HEK293 (cell line): ENCODE results near the gene HMCN2.
"Not testable (repeated sequence)": the region's sequence is repeated elsewhere in the genome, so short reads cannot be mapped to it uniquely, and the experiment has no call there.

Source experiments
- CTCF ChIA-PET: fragments of 350-600 bp; formaldehyde crosslinking; extraction: SDS; loops from one replicate; lab custom pipeline; 2021; ENCODE audit warnings: antibody characterized with exemption; lab: Yijun Ruan, JAX
- POLR2A ChIA-PET: fragments of 300-600 bp; formaldehyde crosslinking; extraction: SDS; loops from one replicate; lab custom pipeline; 2020; ENCODE audit warnings: antibody characterized with exemption, inconsistent platforms; lab: Yijun Ruan, JAX
- H3K27ac ChIP-seq: fragments of 200-500 bp; sonication (Bioruptor generic); 2 replicates; pipeline ENCODE4 v1.5.1; 2014; ENCODE audit warnings: low read depth, low read length, control low read depth, inconsistent platforms; ENCODE audit errors: extremely low read depth
- H3K36me3 ChIP-seq, 2 experiments: fragments of 200-500 bp in 1 of 2; sonication (Bioruptor generic) in 1 of 2; 1 replicate in 1 of 2; 2 replicates in 1 of 2; pipeline ENCODE4 v1.5.1; 2014 to 2017; ENCODE audit warnings: inconsistent platforms in 2 of 2, low read length in 2 of 2; ENCODE audit not compliant: control insufficient read depth in 2 of 2, insufficient read depth in 1 of 2
- H3K4me1 ChIP-seq: fragments of 200-500 bp; sonication (Bioruptor generic); 2 replicates; pipeline ENCODE4 v1.5.1; 2014; ENCODE audit warnings: mild to moderate bottlenecking, low read length, inconsistent platforms; ENCODE audit not compliant: control insufficient read depth, insufficient read depth
- H3K4me3 ChIP-seq: 2 replicates; pipeline ENCODE4 v1.5.1; 2011; ENCODE audit warnings: low read depth, mild to moderate bottlenecking, control low read depth, low read length, moderate library complexity
- H3K9me3 ChIP-seq: fragments of 200-500 bp; sonication (Bioruptor generic); 2 replicates; pipeline ENCODE4 v1.5.1; 2014; ENCODE audit warnings: low read depth, low read length, inconsistent platforms; ENCODE audit not compliant: control insufficient read depth, insufficient read depth
- EGR2 ChIP-seq: fragments of 450-650 bp; formaldehyde crosslinking; IDR thresholded peaks from 2 replicates; pipeline ENCODE4 v1.5.1; 2016; ENCODE audit warnings: low read depth, missing biosample characterization, missing genetic modification characterization
- GLIS2 ChIP-seq: fragments of 450-650 bp; formaldehyde crosslinking; IDR thresholded peaks from 2 replicates; pipeline ENCODE4 v1.5.1; 2016; ENCODE audit warnings: missing biosample characterization, missing genetic modification characterization
- KLF10 ChIP-seq: fragments of 450-650 bp; IDR thresholded peaks from 2 replicates; pipeline ENCODE4 v1.5.1; 2018; ENCODE audit warnings: missing biosample characterization, mild to moderate bottlenecking, missing genetic modification characterization
- KLF17 ChIP-seq: fragments of 450-650 bp; formaldehyde crosslinking; IDR thresholded peaks from 2 replicates; pipeline ENCODE4 v1.5.1; 2016; ENCODE audit warnings: missing biosample characterization, missing genetic modification characterization
- KLF8 ChIP-seq: fragments of 450-650 bp; formaldehyde crosslinking; IDR thresholded peaks from 2 replicates; pipeline ENCODE4 v1.5.1; 2016; ENCODE audit warnings: missing biosample characterization, missing genetic modification characterization
- SCRT1 ChIP-seq: fragments of 450-650 bp; formaldehyde crosslinking; IDR thresholded peaks from 2 replicates; pipeline ENCODE4 v1.5.1; 2016; ENCODE audit warnings: missing biosample characterization, missing genetic modification characterization, borderline replicate concordance
- SCRT2 ChIP-seq: fragments of 450-650 bp; formaldehyde crosslinking; IDR thresholded peaks from 2 replicates; pipeline ENCODE4 v1.5.1; 2016; ENCODE audit warnings: missing biosample characterization, missing genetic modification characterization
- ZBTB6 ChIP-seq: fragments of 450-650 bp; formaldehyde crosslinking; IDR thresholded peaks from 2 replicates; pipeline ENCODE4 v1.5.1; 2017; ENCODE audit warnings: missing biosample characterization, missing genetic modification characterization
- ZFHX2 ChIP-seq: fragments of 450-650 bp; formaldehyde crosslinking; conservative IDR thresholded peaks from 2 replicates; pipeline ENCODE4 v1.5.1; 2016; ENCODE audit warnings: missing biosample characterization, missing genetic modification characterization
- ZNF112 ChIP-seq: fragments of 450-650 bp; formaldehyde crosslinking; IDR thresholded peaks from 2 replicates; pipeline ENCODE4 v1.5.0; 2017; ENCODE audit warnings: missing biosample characterization, missing genetic modification characterization
- ZNF121 ChIP-seq: fragments of 450-650 bp; formaldehyde crosslinking; IDR thresholded peaks from 2 replicates; pipeline ENCODE4 v1.5.1; 2016; ENCODE audit warnings: missing biosample characterization, missing genetic modification characterization
- ZNF239 ChIP-seq: fragments of 450-650 bp; formaldehyde crosslinking; IDR thresholded peaks from 2 replicates; pipeline ENCODE4 v1.5.1; 2016; ENCODE audit warnings: missing biosample characterization, missing genetic modification characterization
- ZNF26 ChIP-seq: fragments of 450-650 bp; formaldehyde crosslinking; IDR thresholded peaks from 2 replicates; pipeline ENCODE4 v1.5.1; 2016; ENCODE audit warnings: missing biosample characterization, missing genetic modification characterization
- ZNF274 ChIP-seq, 2 experiments: fragments of 200-500 bp in 1 of 2; fragments of 450-650 bp in 1 of 2; sonication (Bioruptor generic) in 1 of 2; formaldehyde crosslinking in 1 of 2; IDR thresholded peaks; 2 replicates each; pipeline versions ENCODE4 v1.5.1 to v1.6.1; 2014 to 2016; ENCODE audit warnings: borderline replicate concordance in 1 of 2, inconsistent platforms in 1 of 2, low read length in 1 of 2, missing biosample characterization in 1 of 2, missing genetic modification characterization in 1 of 2

HMCN2 gene

GRCh38 chr9:130337318-130337717, 71.8 kb downstream of the HMCN2 start:
- ChIA-PET POLR2A (no interaction called here), CTCF (interaction anchor here (0.6 to 3.0 kb wide), 6 partner anchors 10 to 1038 kb away, joined by 3 to 15 read pairs (median 5); no protein-coding TSS in a partner anchor)
- Histone ChIP-seq H3K4me1 (no peaks in the 10 kb centered on the region), H3K9me3 (no peaks in the 10 kb centered on the region), H3K36me3 (no peaks in the 10 kb centered on the region), H3K27ac (no peak overlapping the region), H3K4me3 (no peak overlapping the region)
- TF ChIP-seq SCRT2 (tag by site-specific recombination) (peak; percentile 82), KLF10 (tag by site-specific recombination) (no peak), SCRT1 (peak; percentile 51; the same call in 1 of the 2 replicates)

- no peaks in the 10 kb centered on the region for H3K4me1 ChIP-seq
- ChIA-PET POLR2A (no interaction called here), CTCF (interaction anchor here (0.9 to 3.0 kb wide), 3 partner anchors 11 to 102 kb away, joined by 4 to 15 read pairs (median 7); no protein-coding TSS in a partner anchor)
These were observed 72.3 kb downstream of the HMCN2 start for GRCh38 chr9:130337784-130338380.

GRCh38 chr9:130338891-130339290, 73.3 kb downstream of the HMCN2 start:
- CTCF ChIA-PET = interaction anchor here (1.4 kb wide), 1 partner anchor 231 kb away, joined by 7 read pairs; no protein-coding TSS in a partner anchor
- H3K4me1 ChIP-seq, H3K9me3 ChIP-seq, H3K27ac ChIP-seq, POLR2A ChIA-PET, H3K4me3 ChIP-seq, H3K36me3 ChIP-seq: not testable (repeated sequence)
- TF ChIP-seq ZNF121 (tag by site-specific recombination) (peak; percentile 99), EGR2 (tag by site-specific recombination) (peak; percentile 35), ZFHX2 (tag by site-specific recombination) (0 out of 2 replicates have a peak, but pooled peaks have one; percentile 42)

More at GRCh38 chr9:130337784-130338380, 72.3 kb downstream of the HMCN2 start:
- no peak overlapping the region for H3K27ac ChIP-seq
- H3K4me3 ChIP-seq = no peak overlapping the region
- TF ChIP-seq GLIS2 (tag by site-specific recombination) (peak; percentile 34; the same call in 1 of the 2 replicates), ZNF239 (tag by site-specific recombination) (no peak), KLF17 (tag by site-specific recombination) (peak; percentile 74), ZFHX2 (tag by site-specific recombination) (peak; percentile 69), ZNF274 (IDR thresholded peaks at IDR 0.05; ENCODE audit: low read length) (no peak), ZNF274 (tag by site-specific recombination; IDR thresholded peaks at IDR 0.05; ENCODE audit: borderline replicate concordance) (no peak), ZNF112 (tag by site-specific recombination) (no peak), EGR2 (tag by site-specific recombination) (peak; percentile 61; the same call in 1 of the 2 replicates), ZBTB6 (no peak)
- TF ChIP-seq, all 188 proteins: peak for 4
- no peaks in the 10 kb centered on the region for H3K9me3 ChIP-seq
- no peaks in the 10 kb centered on the region for H3K36me3 ChIP-seq

GRCh38 chr9:130339306-130339705, 73.7 kb downstream of the HMCN2 start:
- Histone ChIP-seq H3K27ac (no peak overlapping the region), H3K4me3 (no peak overlapping the region), H3K9me3 (no peaks in the 10 kb centered on the region), H3K36me3 (no peaks in the 10 kb centered on the region), H3K4me1 (no peaks in the 10 kb centered on the region)
- CTCF ChIA-PET = interaction anchor here (1.4 kb wide), 1 partner anchor 232 kb away, joined by 7 read pairs; no protein-coding TSS in a partner anchor
- TF ChIP-seq ZNF26 (tag by site-specific recombination) = no peak
- TF ChIP-seq KLF8 (tag by site-specific recombination) = peak; percentile 17; the same call in 1 of the 2 replicates
- TF ChIP-seq, all 188 proteins: peak for 1
- POLR2A ChIA-PET = no interaction called here
